HUES48 (cell line): ENCODE results near the gene QKI.

ENCODE experiments used
- H3K27ac ChIP-seq: one replicate; pipeline ENCODE4 v1.7.0; 2013; ENCODE audit warnings: low read depth, low read length, inconsistent platforms
- H3K27me3 ChIP-seq: 2 replicates; pipeline ENCODE4 v1.6.1; 2013; ENCODE audit warnings: mild to moderate bottlenecking, low read length; ENCODE audit not compliant: control insufficient read depth, insufficient read depth
- H3K36me3 ChIP-seq: 2 replicates; pipeline ENCODE4 v1.6.1; 2013; ENCODE audit warnings: low read length; ENCODE audit not compliant: control insufficient read depth, insufficient read depth
- H3K4me1 ChIP-seq: 2 replicates; pipeline ENCODE4 v1.6.1; 2013; ENCODE audit warnings: mild to moderate bottlenecking, low read length; ENCODE audit not compliant: control insufficient read depth, insufficient read depth
- H3K4me3 ChIP-seq: 2 replicates; pipeline ENCODE4 v1.5.1; 2013; ENCODE audit warnings: mild to moderate bottlenecking, low read depth, low read length
- H3K9ac ChIP-seq: 2 replicates; pipeline ENCODE4 v1.6.1; 2013; ENCODE audit warnings: mild to moderate bottlenecking, low read depth, low read length, moderate library complexity
- H3K9me3 ChIP-seq: 2 replicates; pipeline ENCODE4 v1.6.1; 2013; ENCODE audit warnings: low read length; ENCODE audit not compliant: control insufficient read depth, insufficient read depth

The QKI gene

GRCh38 chr6:163486821-163487220, 72.3 kb downstream of the QKI start:
- Histone ChIP-seq H3K36me3 (peaks cover 3% of the 10 kb centered on the region; the same call in 1 of the 2 replicates), H3K27me3 (no peaks in the 10 kb centered on the region), H3K4me3 (no peak overlapping the region), H3K9ac (no peak overlapping the region), H3K27ac (no peak overlapping the region), H3K4me1 (peaks cover 40% of the 10 kb centered on the region), H3K9me3 (no peaks in the 10 kb centered on the region)

GRCh38 chr6:163487606-163488005, 73.1 kb downstream of the QKI start:
- no peak overlapping the region for H3K4me3 ChIP-seq
- no peaks in the 10 kb centered on the region for H3K9me3 ChIP-seq
- H3K36me3 ChIP-seq: peaks cover 2% of the 10 kb centered on the region; the same call in 1 of the 2 replicates
- no peak overlapping the region for H3K27ac ChIP-seq
- peaks cover 42% of the 10 kb centered on the region for H3K4me1 ChIP-seq
- no peaks in the 10 kb centered on the region for H3K27me3 ChIP-seq
- H3K9ac ChIP-seq: no peak overlapping the region

GRCh38 chr6:163489584-163489983, 75.1 kb downstream of the QKI start:
- Histone ChIP-seq H3K9me3 (no peaks in the 10 kb centered on the region), H3K27ac (no peak overlapping the region), H3K9ac (no peak overlapping the region), H3K4me3 (no peak overlapping the region), H3K36me3 (no peaks in the 10 kb centered on the region; the same call in 1 of the 2 replicates), H3K4me1 (peaks cover 42% of the 10 kb centered on the region), H3K27me3 (no peaks in the 10 kb centered on the region)

- no peak overlapping the region for H3K4me3 ChIP-seq
- H3K27me3 ChIP-seq: no peaks in the 10 kb centered on the region
- H3K9ac ChIP-seq: no peak overlapping the region
- no peaks in the 10 kb centered on the region; the same call in 1 of the 2 replicates for H3K36me3 ChIP-seq
- no peak overlapping the region for H3K27ac ChIP-seq
- peaks cover 48% of the 10 kb centered on the region for H3K4me1 ChIP-seq
- no peaks in the 10 kb centered on the region for H3K9me3 ChIP-seq
Observed at GRCh38 chr6:163490826-163491577, 76.5 kb downstream of the QKI start.

- Histone ChIP-seq H3K4me1 (peaks cover 52% of the 10 kb centered on the region), H3K27me3 (no peaks in the 10 kb centered on the region), H3K27ac (no peak overlapping the region), H3K9ac (no peak overlapping the region), H3K9me3 (no peaks in the 10 kb centered on the region), H3K4me3 (no peak overlapping the region), H3K36me3 (no peaks in the 10 kb centered on the region; the same call in 1 of the 2 replicates)
Observed at GRCh38 chr6:163491737-163492300, 77.3 kb downstream of the QKI start.

- H3K27me3 ChIP-seq: no peaks in the 10 kb centered on the region
- no peaks in the 10 kb centered on the region; the same call in 1 of the 2 replicates for H3K36me3 ChIP-seq
- no peak overlapping the region for H3K4me3 ChIP-seq
- H3K4me1 ChIP-seq: peaks cover 34% of the 10 kb centered on the region
- H3K9ac ChIP-seq: no peak overlapping the region
- H3K27ac ChIP-seq: no peak overlapping the region
- no peaks in the 10 kb centered on the region for H3K9me3 ChIP-seq
Observed at GRCh38 chr6:163494279-163494727, 79.8 kb downstream of the QKI start.

GRCh38 chr6:163496205-163496604, 81.7 kb downstream of the QKI start:
- no peaks in the 10 kb centered on the region for H3K36me3 ChIP-seq
- no peaks in the 10 kb centered on the region for H3K9me3 ChIP-seq
- H3K9ac ChIP-seq: no peak overlapping the region
- peaks cover 17% of the 10 kb centered on the region; the same call in 1 of the 2 replicates for H3K4me1 ChIP-seq
- no peak overlapping the region for H3K27ac ChIP-seq
- H3K4me3 ChIP-seq: no peak overlapping the region
- no peaks in the 10 kb centered on the region for H3K27me3 ChIP-seq

GRCh38 chr6:163500105-163500504, 85.6 kb downstream of the QKI start:
- no peak overlapping the region for H3K27ac ChIP-seq
- no peaks in the 10 kb centered on the region for H3K36me3 ChIP-seq
- H3K9ac ChIP-seq: no peak overlapping the region
- peaks cover 8% of the 10 kb centered on the region; the same call in 1 of the 2 replicates for H3K9me3 ChIP-seq
- no peaks in the 10 kb centered on the region for H3K27me3 ChIP-seq
- H3K4me3 ChIP-seq: no peak overlapping the region
- H3K4me1 ChIP-seq: peaks cover 11% of the 10 kb centered on the region; the same call in 1 of the 2 replicates

GRCh38 chr6:163501026-163501425, 86.5 kb downstream of the QKI start:
- H3K27ac ChIP-seq: no peak overlapping the region
- no peak overlapping the region for H3K9ac ChIP-seq
- H3K27me3 ChIP-seq: no peaks in the 10 kb centered on the region

GRCh38 chr6:163501439-163501838, 86.9 kb downstream of the QKI start:
- no peaks in the 10 kb centered on the region for H3K27me3 ChIP-seq
- H3K9me3 ChIP-seq: peaks cover 18% of the 10 kb centered on the region; the same call in 1 of the 2 replicates
- no peaks in the 10 kb centered on the region for H3K36me3 ChIP-seq
- H3K4me3 ChIP-seq: no peak overlapping the region
- H3K9ac ChIP-seq: no peak overlapping the region
- no peak overlapping the region for H3K27ac ChIP-seq
- H3K4me1 ChIP-seq: peaks cover under 1% of the 10 kb centered on the region; the same call in 1 of the 2 replicates

More at GRCh38 chr6:163501026-163501425, 86.5 kb downstream of the QKI start:
- no peak overlapping the region for H3K4me3 ChIP-seq
- peaks cover 17% of the 10 kb centered on the region; the same call in 1 of the 2 replicates for H3K9me3 ChIP-seq
- H3K4me1 ChIP-seq: peaks cover 5% of the 10 kb centered on the region; the same call in 1 of the 2 replicates
- no peaks in the 10 kb centered on the region for H3K36me3 ChIP-seq
